Measurements from ENCODE around the gene RORC.

RORC gene

GRCh38 chr1:151805066-151805820, 26.4 kb downstream of the RORC start, which contains the start of gene LINGO4:
TSS of gene LINGO4 (minus strand) at chr1:151805419. CDS start at chr1:151802704, 2,715 bp downstream.
- no peak within 1 kb of the TSS for H3K27ac ChIP-seq
- ChIA-PET POLR2A (ENCODE audit: low non-redundant PET) (no interaction called here), CTCF (interaction anchor here (0.6 kb wide), 1 partner anchor 70 kb away, joined by 3 read pairs; no protein-coding TSS in a partner anchor)
- no peak for DNase-seq (ENCODE audit: low spot score)
- TF ChIP-seq CTCF (conservative IDR thresholded peaks at IDR 0.05; ENCODE audit: low read depth) = no peak

GRCh38 chr1:151803915-151804314, 27.7 kb downstream of the RORC start:
- POLR2A ChIA-PET (ENCODE audit: low non-redundant PET) = no interaction called here

GRCh38 chr1:151803164-151803563, 28.4 kb downstream of the RORC start:
- no peak overlapping the region for H3K27ac ChIP-seq
- DNase-seq (ENCODE audit: low spot score) = no peak
- ChIA-PET CTCF (interaction anchor here (0.7 kb wide), 1 partner anchor 551 kb away, joined by 4 read pairs; no protein-coding TSS in a partner anchor), POLR2A (ENCODE audit: low non-redundant PET) (no interaction called here)
- no peak for TF ChIP-seq CTCF (conservative IDR thresholded peaks at IDR 0.05; ENCODE audit: low read depth)

More at GRCh38 chr1:151803915-151804314, 27.7 kb downstream of the RORC start:
- no peak for TF ChIP-seq CTCF (conservative IDR thresholded peaks at IDR 0.05; ENCODE audit: low read depth)
- CTCF ChIA-PET = interaction anchor here (0.6 kb wide), 2 partner anchors 13 to 26 kb away, joined by 5 read pairs; partner anchors contain the start of gene TDRKH
- no peak for DNase-seq (ENCODE audit: low spot score)
- H3K27ac ChIP-seq = no peak overlapping the region

- TF ChIP-seq CTCF (conservative IDR thresholded peaks at IDR 0.05; ENCODE audit: low read depth) = no peak
- POLR2A ChIA-PET (ENCODE audit: low non-redundant PET) = no interaction called here
- CTCF ChIA-PET = interaction anchor here (0.7 kb wide), 1 partner anchor 550 kb away, joined by 4 read pairs; no protein-coding TSS in a partner anchor
- H3K27ac ChIP-seq = no peak overlapping the region
- no peak for DNase-seq (ENCODE audit: low spot score)
These were observed 29.2 kb downstream of the RORC start for GRCh38 chr1:151802372-151802771.

GRCh38 chr1:151801846-151802245, 29.8 kb downstream of the RORC start:
- ChIA-PET CTCF (no interaction called here), POLR2A (ENCODE audit: low non-redundant PET) (no interaction called here)

GRCh38 chr1:151801310-151801820, 30.2 kb downstream of the RORC start:
- ChIA-PET POLR2A (ENCODE audit: low non-redundant PET) (no interaction called here), CTCF (no interaction called here)
- no peak for DNase-seq (ENCODE audit: low spot score)
- no peak overlapping the region for H3K27ac ChIP-seq
- TF ChIP-seq CTCF (conservative IDR thresholded peaks at IDR 0.05; ENCODE audit: low read depth) = no peak

More at GRCh38 chr1:151801846-151802245, 29.8 kb downstream of the RORC start:
- H3K27ac ChIP-seq = no peak overlapping the region
- DNase-seq (ENCODE audit: low spot score) = no peak
- TF ChIP-seq CTCF (conservative IDR thresholded peaks at IDR 0.05; ENCODE audit: low read depth) = no peak
